ENCODE measurements around the gene ARL10. TPM values are rescaled to one million over a fixed set of nuclear protein-coding genes. Genes with fewer than 3 reads are reported as not detected.

The ARL10 gene
- total RNA-seq, 4 donors from 2014 or later: 1.4 to 4.7 (median 2.4) TPM

DNA sequence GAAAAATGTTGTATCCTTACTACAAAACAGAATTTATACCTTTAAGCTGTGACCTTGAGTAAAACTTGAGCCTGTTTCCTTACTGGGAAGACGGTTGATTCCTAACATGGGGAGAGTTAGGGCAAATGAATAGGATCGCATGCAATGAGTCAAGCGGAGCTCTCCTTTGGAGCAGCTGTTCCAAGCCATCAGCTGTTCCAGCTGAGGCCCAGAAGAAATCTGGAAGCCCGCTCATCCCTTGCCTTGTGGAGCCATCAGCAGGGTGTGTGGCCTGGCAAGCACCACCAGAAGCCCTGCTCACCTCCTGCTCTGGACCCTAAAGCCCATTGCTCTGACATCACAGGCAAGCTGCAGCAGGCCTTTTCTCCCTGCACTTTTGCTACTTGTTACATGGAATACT lies 11.8 kb upstream of the ARL10 start:
- H3K4me3 ChIP-seq: no peak overlapping the region
- no peak for TF ChIP-seq POLR2A (IDR thresholded peaks at IDR 0.05)
- TF ChIP-seq, protein P1, sequence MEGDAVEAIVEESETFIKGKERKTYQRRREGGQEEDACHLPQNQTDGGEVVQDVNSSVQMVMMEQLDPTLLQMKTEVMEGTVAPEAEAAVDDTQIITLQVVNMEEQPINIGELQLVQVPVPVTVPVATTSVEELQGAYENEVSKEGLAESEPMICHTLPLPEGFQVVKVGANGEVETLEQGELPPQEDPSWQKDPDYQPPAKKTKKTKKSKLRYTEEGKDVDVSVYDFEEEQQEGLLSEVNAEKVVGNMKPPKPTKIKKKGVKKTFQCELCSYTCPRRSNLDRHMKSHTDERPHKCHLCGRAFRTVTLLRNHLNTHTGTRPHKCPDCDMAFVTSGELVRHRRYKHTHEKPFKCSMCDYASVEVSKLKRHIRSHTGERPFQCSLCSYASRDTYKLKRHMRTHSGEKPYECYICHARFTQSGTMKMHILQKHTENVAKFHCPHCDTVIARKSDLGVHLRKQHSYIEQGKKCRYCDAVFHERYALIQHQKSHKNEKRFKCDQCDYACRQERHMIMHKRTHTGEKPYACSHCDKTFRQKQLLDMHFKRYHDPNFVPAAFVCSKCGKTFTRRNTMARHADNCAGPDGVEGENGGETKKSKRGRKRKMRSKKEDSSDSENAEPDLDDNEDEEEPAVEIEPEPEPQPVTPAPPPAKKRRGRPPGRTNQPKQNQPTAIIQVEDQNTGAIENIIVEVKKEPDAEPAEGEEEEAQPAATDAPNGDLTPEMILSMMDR (IDR thresholded peaks at IDR 0.05 in 4 of 5, conservative IDR thresholded peaks at IDR 0.05 in 1 of 5): no peak
- H3K36me3 ChIP-seq: peaks cover 0 to 81% of the 10 kb centered on the region in 2 donors
- in situ Hi-C loops (cut with MboI; ENCODE audit: low sequenced_read_pairs in 4 of 4): no loop called here
- H3K9me3 ChIP-seq: no peaks in the 10 kb centered on the region
- intact Hi-C loops (cut with DNase I; ENCODE audit: low total_unique reads): no loop called here
- H3K27ac ChIP-seq: peak overlapping the region in 3 of 4 donors; percentile 12 to 66 (median 48)
- H3K4me1 ChIP-seq: peaks cover 0 to 19% of the 10 kb centered on the region in 2 donors
- DNase-seq (peak in 1 of 2 donors; percentile 57), ATAC-seq (peak; percentile 67 to 89)
- H3K27me3 ChIP-seq: no peaks in the 10 kb centered on the region

DNA sequence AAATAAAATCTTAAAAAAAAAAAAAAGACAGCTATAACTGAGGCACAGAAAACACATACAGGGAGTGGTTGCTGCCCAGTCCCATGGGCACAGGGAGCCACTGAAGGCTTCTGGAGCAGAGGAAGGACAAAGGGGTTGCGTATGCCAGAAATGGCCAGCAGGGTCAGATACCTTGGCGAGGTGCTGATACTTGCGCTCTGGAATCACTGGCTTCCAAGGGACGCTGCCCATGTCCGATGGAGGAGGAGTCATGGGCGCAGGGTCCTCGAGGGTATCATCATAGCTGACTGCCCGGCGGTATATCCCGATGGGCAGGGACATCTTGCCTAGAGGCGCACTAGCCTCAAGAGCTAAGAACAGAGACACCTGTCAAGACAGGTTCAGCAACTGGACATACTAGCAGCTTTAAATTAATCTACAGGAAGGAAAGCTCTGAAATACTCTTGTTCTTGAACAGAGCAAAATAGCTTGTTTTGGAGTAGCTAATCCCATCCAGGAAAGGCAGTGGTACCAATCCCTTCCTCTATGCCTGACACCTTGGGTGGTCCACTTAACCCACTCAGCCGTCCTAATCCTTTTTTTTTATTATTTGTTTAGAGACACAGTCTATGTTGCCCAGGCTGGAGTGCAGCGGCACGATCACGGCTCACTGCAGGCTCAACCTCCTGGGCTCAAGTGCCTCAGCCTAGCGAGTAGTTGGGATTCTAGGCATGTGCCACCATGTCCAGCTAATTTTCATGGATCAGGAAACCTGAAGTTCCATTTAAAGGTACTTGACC lies 9.7 kb upstream of the ARL10 start:
- H3K4me1 ChIP-seq: peaks cover 9 to 24% of the 10 kb centered on the region in 2 donors
- TF ChIP-seq, protein P1 (IDR thresholded peaks at IDR 0.05 in 4 of 5, conservative IDR thresholded peaks at IDR 0.05 in 1 of 5): no peak
- no peak for TF ChIP-seq POLR2A (IDR thresholded peaks at IDR 0.05)

DNA sequence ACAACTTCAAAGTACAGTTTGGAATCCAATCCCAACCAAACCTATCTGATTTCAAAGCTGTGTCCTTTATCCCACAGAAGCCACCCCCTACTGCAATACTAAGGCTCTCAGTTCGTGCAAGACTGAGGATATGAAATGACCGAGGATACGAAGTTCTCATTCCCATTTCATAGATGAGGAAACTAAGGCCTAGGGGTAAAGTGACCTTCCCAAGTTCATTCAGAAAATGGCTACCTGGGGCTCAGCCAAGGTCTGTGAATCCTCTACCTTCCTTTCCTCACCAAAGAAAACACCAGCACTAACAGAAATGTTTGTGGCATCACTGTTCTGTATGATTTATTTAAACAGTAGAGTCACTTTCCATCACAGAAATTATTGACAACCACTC lies 9.1 kb upstream of the ARL10 start:
- Histone ChIP-seq H3K27ac (no peak overlapping the region), H3K4me3 (no peak overlapping the region), H3K4me1 (peaks cover 12 to 24% of the 10 kb centered on the region in 2 donors), H3K9me3 (no peaks in the 10 kb centered on the region), H3K27me3 (no peaks in the 10 kb centered on the region), H3K36me3 (peaks cover 0 to 58% of the 10 kb centered on the region in 2 donors)
- TF ChIP-seq POLR2A (IDR thresholded peaks at IDR 0.05): no peak
- TF ChIP-seq, protein P1 (IDR thresholded peaks at IDR 0.05 in 4 of 5, conservative IDR thresholded peaks at IDR 0.05 in 1 of 5): no peak
- DNase-seq: no peak
- in situ Hi-C loops (cut with MboI; ENCODE audit: low sequenced_read_pairs in 4 of 4) (no loop called here), intact Hi-C loops (cut with DNase I; ENCODE audit: low total_unique reads) (no loop called here)
- ATAC-seq: no peak

More for the DNA sequence above, 9.7 kb upstream of the ARL10 start:
- Histone ChIP-seq H3K27me3 (no peaks in the 10 kb centered on the region), H3K27ac (no peak overlapping the region), H3K4me3 (no peak overlapping the region), H3K9me3 (no peaks in the 10 kb centered on the region), H3K36me3 (peaks cover 0 to 63% of the 10 kb centered on the region in 2 donors)
- DNase-seq (no peak), ATAC-seq (no peak)
- intact Hi-C loops (cut with DNase I; ENCODE audit: low total_unique reads): no loop called here
- in situ Hi-C loops (cut with MboI; ENCODE audit: low sequenced_read_pairs in 4 of 4): no loop called here

DNA sequence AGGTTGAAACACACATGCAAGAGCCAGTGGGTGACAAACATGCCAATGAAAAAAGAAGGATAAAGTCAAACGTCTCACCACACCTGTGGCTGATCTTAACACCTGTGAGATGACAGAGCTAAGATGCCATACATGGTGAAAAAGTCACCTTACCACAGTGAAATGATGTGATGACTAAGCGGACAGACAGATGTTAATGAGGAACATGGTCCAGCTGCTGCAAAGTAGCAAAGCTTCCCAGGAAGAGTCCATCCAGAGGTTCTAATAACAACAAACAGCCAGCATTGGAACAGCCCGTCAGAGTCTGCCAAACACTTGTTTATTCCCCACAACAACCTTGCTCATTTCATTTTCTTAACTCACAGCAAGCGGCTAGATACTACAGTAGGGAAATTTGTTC lies 5.6 kb upstream of the ARL10 start:
- no peaks in the 10 kb centered on the region for H3K27me3 ChIP-seq
- DNase-seq (no peak), ATAC-seq (no peak)
- H3K36me3 ChIP-seq: peaks cover 0 to 31% of the 10 kb centered on the region in 2 donors
- TF ChIP-seq, protein P1 (IDR thresholded peaks at IDR 0.05 in 4 of 5, conservative IDR thresholded peaks at IDR 0.05 in 1 of 5): no peak
- no peak for TF ChIP-seq POLR2A (IDR thresholded peaks at IDR 0.05)
- in situ Hi-C loops (cut with MboI; ENCODE audit: low sequenced_read_pairs in 4 of 4) (no loop called here), intact Hi-C loops (cut with DNase I; ENCODE audit: low total_unique reads) (loop anchor here (2.0 kb wide), 1 partner anchor 177 kb away; the partner anchor contains the start of gene RNF44)
- peaks cover 14 to 19% of the 10 kb centered on the region in 2 donors for H3K4me1 ChIP-seq
- H3K9me3 ChIP-seq: no peaks in the 10 kb centered on the region
- H3K27ac ChIP-seq: peak overlapping the region; percentile 92 to 97 (median 94)
- H3K4me3 ChIP-seq: peak overlapping the region in 3 of 4 donors; percentile 83 to 99 (median 94)

Measured in gastrocnemius medialis (tissue), 4 donors.